ENCODE measurements around the gene PPP1R14B.

Gene PPP1R14B

DNA sequence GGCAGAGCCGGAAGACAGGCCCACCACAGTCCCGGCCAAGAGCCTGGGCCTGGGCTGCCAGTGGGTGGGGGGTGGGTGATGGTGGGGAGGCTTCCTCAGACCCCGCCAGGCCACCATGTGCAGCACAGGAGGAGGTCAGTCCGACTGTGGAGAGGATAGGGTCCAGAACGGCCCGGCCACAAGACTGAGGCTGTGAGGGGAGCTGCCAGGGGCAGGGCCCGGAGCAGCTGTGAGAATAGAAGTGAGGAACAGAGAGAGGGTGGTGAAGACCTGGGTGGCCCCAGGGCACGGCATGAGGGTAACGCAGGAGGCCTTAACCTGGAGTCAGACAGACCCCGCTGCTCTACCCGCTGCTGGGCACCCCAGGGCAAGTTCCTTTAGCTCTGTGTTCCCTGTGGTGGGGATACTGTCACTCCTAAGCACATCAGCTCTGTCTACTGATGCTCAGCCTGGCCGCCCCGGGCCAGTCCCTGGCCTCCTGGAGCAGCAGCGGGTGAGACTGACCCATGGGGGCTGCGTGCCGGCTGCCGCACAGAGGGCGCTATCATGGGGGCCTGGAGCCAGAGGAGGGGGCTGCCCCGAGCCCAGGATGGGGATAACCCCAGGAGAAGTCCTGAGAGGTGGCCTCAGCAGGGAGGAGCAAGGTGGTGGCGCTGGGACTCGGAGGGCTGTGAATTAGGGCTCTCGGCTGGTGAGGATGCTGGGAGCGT is 38.5 kb downstream of the PPP1R14B start:
- no peak for DNase-seq

GRCh38 chr11:64207256-64208085 is 39.3 kb downstream of the PPP1R14B start:
- DNase-seq = peak; percentile 28

DNA sequence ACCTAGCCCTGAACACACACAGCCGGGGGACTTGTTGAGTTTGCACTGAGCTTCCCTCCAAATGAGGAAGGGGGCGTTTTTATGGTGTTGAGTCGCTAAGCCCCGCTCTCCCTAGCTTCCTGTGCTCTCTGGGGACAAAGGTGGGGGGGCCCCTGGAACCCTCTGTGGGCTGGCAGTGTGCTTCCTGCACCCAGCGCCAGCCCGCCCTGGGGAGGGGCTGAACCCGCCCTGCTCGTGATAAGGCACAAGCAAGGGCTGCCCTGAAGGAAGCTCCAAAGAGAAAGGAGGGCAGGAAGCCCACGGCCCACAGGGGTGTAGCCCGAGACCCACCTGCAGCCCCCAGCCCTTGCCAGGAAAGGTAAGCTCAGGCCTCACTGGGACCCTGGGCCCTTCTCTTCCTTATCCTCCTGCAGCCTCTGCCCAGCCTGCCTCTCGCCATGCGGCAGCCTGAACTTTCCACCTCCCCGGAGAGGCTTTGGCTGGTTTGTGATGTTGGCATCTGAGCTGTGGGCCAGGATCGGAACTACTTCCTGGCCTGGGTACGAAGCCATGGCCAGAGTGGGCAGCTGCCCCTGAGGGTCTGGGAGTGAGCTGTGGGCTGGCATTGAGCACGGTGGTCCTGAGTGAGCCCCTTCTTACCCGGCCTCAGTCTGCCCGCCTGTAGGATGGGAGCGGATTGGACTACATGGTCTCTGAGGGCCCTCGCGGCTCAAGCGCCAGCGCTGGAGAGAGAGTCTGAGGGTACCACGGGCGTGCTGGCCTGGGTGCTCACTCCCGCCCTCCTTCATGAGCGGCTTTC is 40.1 kb downstream of the PPP1R14B start, which contains the start of gene FERMT3:
Gene FERMT3 (plus strand): TSS at position 265 of the 799 bp plus-strand sequence. CDS start 644 bp downstream, outside the sequence.
- DNase-seq = no peak

- DNase-seq = peak; percentile 91
Observed at GRCh38 chr11:64204464-64204989, 42.2 kb downstream of the PPP1R14B start.

DNA sequence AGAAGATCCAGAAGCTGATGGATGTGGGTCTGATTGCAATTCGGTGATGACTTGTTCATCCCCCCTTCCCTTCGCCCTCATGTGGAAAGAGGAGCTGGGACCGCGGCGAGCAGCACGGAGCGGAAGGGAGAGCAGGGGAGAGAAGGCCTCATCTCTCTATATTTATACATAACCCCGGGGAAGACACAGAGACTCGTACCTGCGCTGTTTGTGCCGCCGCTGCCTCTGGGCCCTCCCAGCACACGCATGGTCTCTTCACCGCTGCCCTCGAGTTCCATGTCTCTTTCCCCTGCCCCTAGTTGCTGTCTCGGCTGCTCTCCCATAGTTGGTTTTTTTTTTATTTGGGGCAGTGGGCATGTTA is 42.7 kb downstream of the PPP1R14B start:
- no peak for DNase-seq

- DNase-seq = no peak
Observed at GRCh38 chr11:64203421-64204079, 43.2 kb downstream of the PPP1R14B start.

GRCh38 chr11:64202992-64203391 is 43.8 kb downstream of the PPP1R14B start:
- no peak for DNase-seq

- DNase-seq = no peak
Observed at GRCh38 chr11:64201543-64201942, 45.2 kb downstream of the PPP1R14B start.

DNA sequence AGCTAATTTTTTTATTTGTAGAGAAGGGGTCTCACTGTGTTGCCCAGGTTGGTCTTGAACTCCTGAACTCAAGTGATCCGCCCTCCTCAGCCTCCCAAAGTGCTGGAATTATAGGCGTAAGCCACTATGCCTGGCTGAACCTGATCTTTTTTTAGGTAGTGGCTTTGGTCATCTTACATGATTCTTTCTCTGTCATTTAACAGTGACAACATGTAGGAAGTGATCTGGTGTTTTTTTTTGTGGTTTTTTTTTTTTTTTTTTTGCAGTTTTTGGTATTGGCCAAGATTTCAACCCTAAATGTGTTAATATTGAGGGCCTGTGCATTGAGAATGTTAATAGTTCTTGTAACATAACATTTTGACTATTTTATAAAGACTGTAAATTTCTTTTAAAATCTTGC is 48.2 kb downstream of the PPP1R14B start:
- DNase-seq = no peak

GRCh38 chr11:64196626-64197025 is 50.1 kb downstream of the PPP1R14B start:
- no peak for DNase-seq

Measured in NCI-H82 (cell line).